ENCODE measurements around the gene LRRFIP2.

- TF ChIP-seq EZH2 (IDR thresholded peaks at IDR 0.05; ENCODE audit: insufficient read depth, poor library complexity, severe bottlenecking) = no peak
- no peak for TF ChIP-seq EZH2phosphoT487 (IDR thresholded peaks at IDR 0.05; ENCODE audit: insufficient read depth, low read depth)
These were observed 47.5 kb downstream of the LRRFIP2 start for GRCh38 chr3:37126856-37127255.

All from GM23248 (cell line).